Fibroblast of lung (primary cell): ENCODE measurements around the gene NXPH4. TPM values are rescaled to one million over a fixed set of nuclear protein-coding genes. Genes with fewer than 3 reads are reported as not detected.

Experiments
- DNase-seq, 2 donors: peaks; one replicate each; pipeline versions ENCODE4 v3.0.0 to v3.0.0-alpha.2; 2010; ENCODE audit warnings: low read depth in 2 of 2
- H2AFZ ChIP-seq: 2 replicates; pipeline ENCODE4 v1.5.1; 2012; ENCODE audit warnings: low read length, control low read depth, inconsistent platforms
- H3K27ac ChIP-seq: 2 replicates; pipeline ENCODE4 v1.5.1; 2011; ENCODE audit warnings: low read length, control low read depth; ENCODE audit not compliant: insufficient read depth
- H3K27me3 ChIP-seq: 2 replicates; pipeline ENCODE4 v1.5.1; 2011; ENCODE audit warnings: mild to moderate bottlenecking, low read length; ENCODE audit not compliant: control insufficient read depth, insufficient read depth
- H3K36me3 ChIP-seq: 2 replicates; pipeline ENCODE4 v1.5.1; 2011; ENCODE audit warnings: low read length; ENCODE audit not compliant: control insufficient read depth, insufficient read depth
- H3K4me1 ChIP-seq: 2 replicates; pipeline ENCODE4 v1.5.1; 2011; ENCODE audit warnings: low read length; ENCODE audit not compliant: control insufficient read depth, insufficient read depth; ENCODE audit errors: extremely low read depth
- H3K4me2 ChIP-seq: 2 replicates; pipeline ENCODE4 v1.5.1; 2011; ENCODE audit warnings: low read length, control low read depth; ENCODE audit not compliant: insufficient read depth; ENCODE audit errors: extremely low read depth
- H3K4me3 ChIP-seq, 4 experiments: fragments of 200-600 bp in 1 of 4; sonication (generic) in 1 of 4; replicated peaks in 1 of 4; 2 replicates each; pipeline ENCODE4 v1.5.1; 2011 to 2016; ENCODE audit warnings: low read length in 4 of 4, low read depth in 3 of 4, mild to moderate bottlenecking in 3 of 4, control low read depth in 2 of 4, inconsistent platforms in 1 of 4, mixed read lengths in 1 of 4; ENCODE audit not compliant: insufficient read depth in 1 of 4; ENCODE audit errors: control extremely low read depth in 1 of 4
- H3K79me2 ChIP-seq: 2 replicates; pipeline ENCODE4 v1.5.1; 2012; ENCODE audit warnings: mild to moderate bottlenecking, low read length, inconsistent platforms; ENCODE audit not compliant: control insufficient read depth, insufficient read depth
- H3K9ac ChIP-seq: 2 replicates; pipeline ENCODE4 v1.5.1; 2011; ENCODE audit warnings: mild to moderate bottlenecking, low read length, control low read depth; ENCODE audit not compliant: insufficient read depth
- H3K9me3 ChIP-seq: 2 replicates; pipeline ENCODE4 v1.5.1; 2012; ENCODE audit warnings: low read depth, low read length; ENCODE audit not compliant: control insufficient read depth, insufficient read depth
- H4K20me1 ChIP-seq: 2 replicates; pipeline ENCODE4 v1.5.1; 2011; ENCODE audit warnings: low read length; ENCODE audit not compliant: control insufficient read depth, insufficient read depth; ENCODE audit errors: extremely low read depth
- EZH2 ChIP-seq: IDR thresholded peaks from 2 replicates; pipeline ENCODE4 v1.5.1; 2012; ENCODE audit warnings: low read length, control low read depth, mild to moderate bottlenecking; ENCODE audit errors: missing control alignments
- polyA plus RNA-seq, 2 donors: library from polyadenylated mRNA; depleted of rRNA in 1 of 2; stranded (reverse) in 1 of 2; unstranded in 1 of 2; fragments of >200 nt; gene quantifications; 2 replicates each; pipeline ENCODE4 v1.2.1, GENCODE V29; 2011 to 2012; ENCODE audit warnings: missing spikeins in 1 of 2
- total RNA-seq: library from RNA; depleted of rRNA; stranded (reverse); fragments of >200 nt; gene quantifications from 2 replicates; pipeline ENCODE4 v1.2.1, GENCODE V29; 2014
- TF ChIP-seq, protein P1 (sequence below), 2 donors: IDR thresholded peaks in 1 of 2; conservative IDR thresholded peaks in 1 of 2; 1 replicate in 1 of 2; 2 replicates in 1 of 2; pipeline ENCODE4 v1.5.1; 2011 to 2012; ENCODE audit warnings: low read length in 2 of 2, control low read depth in 1 of 2, inconsistent platforms in 1 of 2, low read depth in 1 of 2, mild to moderate bottlenecking in 1 of 2

The NXPH4 gene
- total and polyA plus RNA-seq, 2 donors (not counting 1 experiment from before 2014, with no cell fraction given), result 0.50 to 1.9 TPM

DNA sequence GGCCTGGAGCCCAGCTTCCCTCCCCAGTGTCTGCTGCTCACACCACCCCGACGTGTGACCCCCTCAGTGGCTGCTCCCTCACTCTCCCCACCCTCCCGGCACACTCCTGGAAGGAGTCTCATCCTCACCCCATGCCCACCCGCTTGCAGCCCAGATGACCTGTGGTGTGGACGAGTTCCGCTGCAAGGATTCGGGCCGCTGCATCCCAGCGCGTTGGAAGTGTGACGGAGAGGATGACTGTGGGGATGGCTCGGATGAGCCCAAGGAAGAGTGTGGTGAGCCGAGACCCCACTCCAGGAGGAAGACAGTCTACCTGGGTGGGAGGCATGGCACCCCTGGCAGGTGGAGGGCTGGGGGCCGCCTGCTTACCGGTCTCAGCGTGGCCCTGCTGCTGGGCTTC lies 15.0 kb upstream of the NXPH4 start:
- Histone ChIP-seq H4K20me1 (no peaks in the 10 kb centered on the region), H3K4me3 (no peak overlapping the region), H3K27ac (no peak overlapping the region), H3K79me2 (no peaks in the 10 kb centered on the region), H3K9me3 (no peaks in the 10 kb centered on the region), H3K4me1 (no peaks in the 10 kb centered on the region), H3K9ac (no peak overlapping the region), H3K36me3 (peaks cover 84% of the 10 kb centered on the region), H2AFZ (no peak overlapping the region), H3K27me3 (no peaks in the 10 kb centered on the region), H3K4me2 (no peak overlapping the region)
- no peak for DNase-seq
- TF ChIP-seq, protein P1, sequence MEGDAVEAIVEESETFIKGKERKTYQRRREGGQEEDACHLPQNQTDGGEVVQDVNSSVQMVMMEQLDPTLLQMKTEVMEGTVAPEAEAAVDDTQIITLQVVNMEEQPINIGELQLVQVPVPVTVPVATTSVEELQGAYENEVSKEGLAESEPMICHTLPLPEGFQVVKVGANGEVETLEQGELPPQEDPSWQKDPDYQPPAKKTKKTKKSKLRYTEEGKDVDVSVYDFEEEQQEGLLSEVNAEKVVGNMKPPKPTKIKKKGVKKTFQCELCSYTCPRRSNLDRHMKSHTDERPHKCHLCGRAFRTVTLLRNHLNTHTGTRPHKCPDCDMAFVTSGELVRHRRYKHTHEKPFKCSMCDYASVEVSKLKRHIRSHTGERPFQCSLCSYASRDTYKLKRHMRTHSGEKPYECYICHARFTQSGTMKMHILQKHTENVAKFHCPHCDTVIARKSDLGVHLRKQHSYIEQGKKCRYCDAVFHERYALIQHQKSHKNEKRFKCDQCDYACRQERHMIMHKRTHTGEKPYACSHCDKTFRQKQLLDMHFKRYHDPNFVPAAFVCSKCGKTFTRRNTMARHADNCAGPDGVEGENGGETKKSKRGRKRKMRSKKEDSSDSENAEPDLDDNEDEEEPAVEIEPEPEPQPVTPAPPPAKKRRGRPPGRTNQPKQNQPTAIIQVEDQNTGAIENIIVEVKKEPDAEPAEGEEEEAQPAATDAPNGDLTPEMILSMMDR (conservative IDR thresholded peaks at IDR 0.05 in 1 of 2, IDR thresholded peaks at IDR 0.05 in 1 of 2; ENCODE audit: low read depth in 1 of 2, low read length in 2 of 2), result no peak
- no peak for TF ChIP-seq EZH2

DNA sequence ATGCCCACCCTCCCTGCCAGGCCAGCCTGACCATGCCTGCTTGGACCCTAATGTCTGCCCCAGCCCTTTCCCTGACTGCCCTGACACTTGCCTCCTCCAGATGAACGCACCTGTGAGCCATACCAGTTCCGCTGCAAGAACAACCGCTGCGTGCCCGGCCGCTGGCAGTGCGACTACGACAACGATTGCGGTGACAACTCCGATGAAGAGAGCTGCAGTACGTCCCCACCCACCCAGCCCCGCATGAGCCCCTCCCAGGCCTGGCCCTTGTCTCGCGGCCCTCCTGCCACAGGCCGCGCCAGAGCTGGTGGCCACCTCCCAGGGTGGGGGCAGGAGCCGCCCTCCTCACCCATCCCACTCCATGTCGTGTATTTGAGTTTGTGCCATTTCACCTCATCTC lies 14.3 kb upstream of the NXPH4 start:
- no peak overlapping the region for H3K27ac ChIP-seq
- no peaks in the 10 kb centered on the region for H3K27me3 ChIP-seq
- H3K4me2 ChIP-seq, result no peak overlapping the region
- H3K4me3 ChIP-seq, result no peak overlapping the region
- no peak for DNase-seq
- peaks cover 80% of the 10 kb centered on the region for H3K36me3 ChIP-seq
- TF ChIP-seq EZH2, result no peak
- TF ChIP-seq, protein P1 (conservative IDR thresholded peaks at IDR 0.05 in 1 of 2, IDR thresholded peaks at IDR 0.05 in 1 of 2; ENCODE audit: low read depth in 1 of 2, low read length in 2 of 2), result no peak
- no peaks in the 10 kb centered on the region for H3K79me2 ChIP-seq
- H3K9me3 ChIP-seq, result no peaks in the 10 kb centered on the region
- H3K4me1 ChIP-seq, result no peaks in the 10 kb centered on the region
- no peak overlapping the region for H2AFZ ChIP-seq
- no peaks in the 10 kb centered on the region for H4K20me1 ChIP-seq
- no peak overlapping the region for H3K9ac ChIP-seq

DNA sequence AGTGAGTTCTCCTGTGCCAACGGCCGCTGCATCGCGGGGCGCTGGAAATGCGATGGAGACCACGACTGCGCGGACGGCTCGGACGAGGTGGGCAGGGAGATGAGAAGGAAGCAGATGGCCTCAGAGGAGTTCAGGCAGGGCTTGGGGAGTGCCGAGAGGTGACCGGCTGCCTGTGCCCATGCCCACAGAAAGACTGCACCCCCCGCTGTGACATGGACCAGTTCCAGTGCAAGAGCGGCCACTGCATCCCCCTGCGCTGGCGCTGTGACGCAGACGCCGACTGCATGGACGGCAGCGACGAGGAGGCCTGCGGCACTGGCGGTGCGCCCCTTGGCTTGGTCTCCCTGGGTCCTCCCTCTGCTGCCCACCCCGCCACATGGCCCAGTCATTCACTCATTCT lies 13.4 kb upstream of the NXPH4 start:
- Histone ChIP-seq H3K4me2 (no peak overlapping the region), H3K4me1 (no peaks in the 10 kb centered on the region), H3K4me3 (no peak overlapping the region), H2AFZ (no peak overlapping the region), H3K27ac (no peak overlapping the region), H3K9ac (no peak overlapping the region), H3K9me3 (no peaks in the 10 kb centered on the region), H3K27me3 (no peaks in the 10 kb centered on the region), H4K20me1 (no peaks in the 10 kb centered on the region), H3K36me3 (peaks cover 79% of the 10 kb centered on the region), H3K79me2 (no peaks in the 10 kb centered on the region)
- TF ChIP-seq, protein P1 (conservative IDR thresholded peaks at IDR 0.05 in 1 of 2, IDR thresholded peaks at IDR 0.05 in 1 of 2; ENCODE audit: low read depth in 1 of 2, low read length in 2 of 2), result no peak
- no peak for TF ChIP-seq EZH2
- no peak for DNase-seq
